ENCODE results near the gene DLK2.
"Not testable (repeated sequence)": the region's sequence is repeated elsewhere in the genome, so short reads cannot be mapped to it uniquely, and the experiment has no call there.

The DLK2 gene

GRCh38 chr6:43416935-43417334 lies 38.4 kb downstream of the DLK2 start:
- H3K4me3 ChIP-seq (ENCODE audit: insufficient read depth, low read length, poor library complexity, severe bottlenecking) = no peak overlapping the region

GRCh38 chr6:43415275-43415674 lies 40.1 kb downstream of the DLK2 start:
- H3K9me3 ChIP-seq (ENCODE audit: insufficient read depth, low read length) = peaks cover 13% of the 10 kb centered on the region; the same call in 1 of the 2 replicates
- not testable (repeated sequence) for H3K9ac ChIP-seq (ENCODE audit: low read length); H3K4me3 ChIP-seq (ENCODE audit: insufficient read depth, low read length, poor library complexity, severe bottlenecking); H3K36me3 ChIP-seq (ENCODE audit: low read length); H4K20me1 ChIP-seq (ENCODE audit: low read depth, low read length); H3K27me3 ChIP-seq (ENCODE audit: low read length); H3K27ac ChIP-seq (ENCODE audit: low read depth, low read length); H2AFZ ChIP-seq (ENCODE audit: low read depth, low read length, severe bottlenecking); H3F3A ChIP-seq (ENCODE audit: insufficient read depth); H3K4me2 ChIP-seq (ENCODE audit: low read depth, low read length, poor library complexity, severe bottlenecking); H3K9me2 ChIP-seq (replicated peaks; ENCODE audit: insufficient read depth, low read length); H3K79me2 ChIP-seq (ENCODE audit: insufficient read depth, low read length)

More at GRCh38 chr6:43416935-43417334, 38.4 kb downstream of the DLK2 start:
- Histone ChIP-seq H3K27ac (ENCODE audit: low read depth, low read length) (no peak overlapping the region), H3K9me3 (ENCODE audit: insufficient read depth, low read length) (peaks cover 13% of the 10 kb centered on the region; the same call in 1 of the 2 replicates), H3K36me3 (ENCODE audit: low read length) (no peaks in the 10 kb centered on the region), H3K9ac (ENCODE audit: low read length) (no peak overlapping the region), H3K4me2 (ENCODE audit: low read depth, low read length, poor library complexity, severe bottlenecking) (no peak overlapping the region), H3K79me2 (ENCODE audit: insufficient read depth, low read length) (no peaks in the 10 kb centered on the region), H3K9me2 (replicated peaks; ENCODE audit: insufficient read depth, low read length) (no peaks in the 10 kb centered on the region), H4K20me1 (ENCODE audit: low read depth, low read length) (no peaks in the 10 kb centered on the region), H3K27me3 (ENCODE audit: low read length) (no peaks in the 10 kb centered on the region), H3F3A (ENCODE audit: insufficient read depth) (no peaks in the 10 kb centered on the region), H2AFZ (ENCODE audit: low read depth, low read length, severe bottlenecking) (no peak overlapping the region)
- TF ChIP-seq EZH2phosphoT487 (conservative IDR thresholded peaks at IDR 0.05; ENCODE audit: low read length) (no peak), CTCF (IDR thresholded peaks at IDR 0.05; ENCODE audit: insufficient read depth, low read length, poor library complexity, severe bottlenecking) (no peak)

GRCh38 chr6:43413002-43413401 lies 42.3 kb downstream of the DLK2 start:
- no peaks in the 10 kb centered on the region for H3K36me3 ChIP-seq (ENCODE audit: low read length)
- H3K4me3 ChIP-seq (ENCODE audit: insufficient read depth, low read length, poor library complexity, severe bottlenecking) = no peak overlapping the region
- H4K20me1 ChIP-seq (ENCODE audit: low read depth, low read length) = no peaks in the 10 kb centered on the region
- H3K79me2 ChIP-seq (ENCODE audit: insufficient read depth, low read length) = no peaks in the 10 kb centered on the region
- no peaks in the 10 kb centered on the region for H3K27me3 ChIP-seq (ENCODE audit: low read length)
- no peak overlapping the region for H2AFZ ChIP-seq (ENCODE audit: low read depth, low read length, severe bottlenecking)
- H3K27ac ChIP-seq (ENCODE audit: low read depth, low read length) = no peak overlapping the region
- no peak for TF ChIP-seq EZH2phosphoT487 (conservative IDR thresholded peaks at IDR 0.05; ENCODE audit: low read length)
- no peak for TF ChIP-seq CTCF (IDR thresholded peaks at IDR 0.05; ENCODE audit: insufficient read depth, low read length, poor library complexity, severe bottlenecking)
- H3K4me2 ChIP-seq (ENCODE audit: low read depth, low read length, poor library complexity, severe bottlenecking) = no peak overlapping the region
- H3F3A ChIP-seq (ENCODE audit: insufficient read depth) = no peaks in the 10 kb centered on the region
- H3K9ac ChIP-seq (ENCODE audit: low read length) = no peak overlapping the region
- no peaks in the 10 kb centered on the region for H3K9me2 ChIP-seq (replicated peaks; ENCODE audit: insufficient read depth, low read length)
- H3K9me3 ChIP-seq (ENCODE audit: insufficient read depth, low read length) = peaks cover 13% of the 10 kb centered on the region; the same call in 1 of the 2 replicates

GRCh38 chr6:43412541-43412940 lies 42.8 kb downstream of the DLK2 start:
- peaks cover 13% of the 10 kb centered on the region; the same call in 1 of the 2 replicates for H3K9me3 ChIP-seq (ENCODE audit: insufficient read depth, low read length)
- no peak overlapping the region for H3K4me2 ChIP-seq (ENCODE audit: low read depth, low read length, poor library complexity, severe bottlenecking)
- H4K20me1 ChIP-seq (ENCODE audit: low read depth, low read length) = no peaks in the 10 kb centered on the region
- H3K36me3 ChIP-seq (ENCODE audit: low read length) = no peaks in the 10 kb centered on the region
- no peaks in the 10 kb centered on the region for H3K27me3 ChIP-seq (ENCODE audit: low read length)
- no peak overlapping the region for H3K9ac ChIP-seq (ENCODE audit: low read length)
- H2AFZ ChIP-seq (ENCODE audit: low read depth, low read length, severe bottlenecking) = no peak overlapping the region
- H3K4me3 ChIP-seq (ENCODE audit: insufficient read depth, low read length, poor library complexity, severe bottlenecking) = no peak overlapping the region
- no peaks in the 10 kb centered on the region for H3F3A ChIP-seq (ENCODE audit: insufficient read depth)
- no peaks in the 10 kb centered on the region for H3K9me2 ChIP-seq (replicated peaks; ENCODE audit: insufficient read depth, low read length)
- no peak overlapping the region for H3K27ac ChIP-seq (ENCODE audit: low read depth, low read length)
- H3K79me2 ChIP-seq (ENCODE audit: insufficient read depth, low read length) = no peaks in the 10 kb centered on the region
- TF ChIP-seq CTCF (IDR thresholded peaks at IDR 0.05; ENCODE audit: insufficient read depth, low read length, poor library complexity, severe bottlenecking) = no peak
- TF ChIP-seq EZH2phosphoT487 (conservative IDR thresholded peaks at IDR 0.05; ENCODE audit: low read length) = no peak

- not testable (repeated sequence) for H3K27me3 ChIP-seq (ENCODE audit: low read length); H3F3A ChIP-seq (ENCODE audit: insufficient read depth); H3K79me2 ChIP-seq (ENCODE audit: insufficient read depth, low read length); H3K9me2 ChIP-seq (replicated peaks; ENCODE audit: insufficient read depth, low read length); H2AFZ ChIP-seq (ENCODE audit: low read depth, low read length, severe bottlenecking); H3K36me3 ChIP-seq (ENCODE audit: low read length); H3K4me2 ChIP-seq (ENCODE audit: low read depth, low read length, poor library complexity, severe bottlenecking); H3K27ac ChIP-seq (ENCODE audit: low read depth, low read length); H3K9ac ChIP-seq (ENCODE audit: low read length); H4K20me1 ChIP-seq (ENCODE audit: low read depth, low read length); H3K4me3 ChIP-seq (ENCODE audit: insufficient read depth, low read length, poor library complexity, severe bottlenecking)
- peaks cover 13% of the 10 kb centered on the region; the same call in 1 of the 2 replicates for H3K9me3 ChIP-seq (ENCODE audit: insufficient read depth, low read length)
Measured at GRCh38 chr6:43410776-43411175, 44.6 kb downstream of the DLK2 start.
